SH-SY5Y (cell line): ENCODE results near the gene ZFPM1.

Source experiments
- GATA2 ChIP-seq: IDR thresholded peaks from 2 replicates; pipeline ENCODE4 v1.6.1; 2011; ENCODE audit warnings: mild to moderate bottlenecking, low read depth, low read length
- GATA3 ChIP-seq: IDR thresholded peaks from 2 replicates; pipeline ENCODE4 v1.6.1; 2011; ENCODE audit warnings: low read depth, mild to moderate bottlenecking, low read length, moderate library complexity

DNA sequence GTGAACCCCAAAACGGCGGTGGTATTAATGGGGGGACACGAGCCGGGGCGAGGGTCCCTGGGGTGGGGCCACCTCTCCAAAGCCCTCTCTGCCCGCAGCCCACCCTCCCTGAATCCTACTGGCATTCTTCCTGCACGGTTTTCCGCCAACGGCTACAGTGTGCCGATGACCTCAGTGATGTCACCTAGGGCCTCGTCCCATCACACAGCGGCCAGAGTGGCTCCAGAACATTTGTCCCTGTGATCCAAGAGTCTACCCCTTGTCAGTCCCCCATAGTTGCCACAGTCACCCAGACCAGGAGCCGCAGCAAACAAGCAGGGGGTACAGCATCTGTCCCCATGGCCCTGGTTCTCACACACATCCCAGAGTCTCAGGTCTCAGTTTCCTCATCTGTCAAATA, 13.9 kb downstream of the ZFPM1 start:
- no peak for TF ChIP-seq GATA3
- no peak for TF ChIP-seq GATA2
